Activated CD8-positive, alpha-beta memory T cell treated with anti-CD3 and anti-CD28 coated beads, Interleukin-2, amount 10 ng/mL, durations not matched to agents 7 days and 5 days (primary cell): ENCODE results near the gene GSDMA. TPM values are rescaled to one million over a fixed set of nuclear protein-coding genes. Genes with fewer than 3 reads are reported as not detected.
"Not testable (repeated sequence)": the region's sequence is repeated elsewhere in the genome, so short reads cannot be mapped to it uniquely, and the experiment has no call there.

Experiments used
- ATAC-seq: fragments of 150-1000 bp; cut with Tn5 transposase; one replicate; pipeline ENCODE4 v1.10.0; 2021; ENCODE audit warnings: moderate library complexity
- CTCF ChIA-PET: fragments of 350-600 bp; sonication (Branson Sonifier 250); formaldehyde crosslinking; loops from one replicate; lab custom pipeline; 2021; ENCODE audit warnings: antibody characterized with exemption; lab: Charles Lee
- DNase-seq: peaks from one replicate; pipeline ENCODE4 v3.0.0-alpha.2; 2020
- H3K27ac Mint-ChIP-seq: one replicate; pipeline ENCODE4 v1.8.0; 2021; ENCODE audit warnings: mild to moderate bottlenecking, mixed read lengths
- H3K27me3 Mint-ChIP-seq: one replicate; pipeline ENCODE4 v1.8.0; 2021; ENCODE audit warnings: mixed read lengths
- H3K36me3 Mint-ChIP-seq: one replicate; pipeline ENCODE4 v1.8.0; 2021; ENCODE audit warnings: mild to moderate bottlenecking, mixed read lengths
- H3K4me1 Mint-ChIP-seq: one replicate; pipeline ENCODE4 v1.8.0; 2021; ENCODE audit warnings: mixed read lengths
- H3K4me3 Mint-ChIP-seq: one replicate; pipeline ENCODE4 v1.8.0; 2021; ENCODE audit warnings: mild to moderate bottlenecking, moderate library complexity, mixed read lengths
- H3K9me3 Mint-ChIP-seq: one replicate; pipeline ENCODE4 v1.8.0; 2022; ENCODE audit warnings: low read depth, mixed read lengths
- total RNA-seq, 2 experiments: library from RNA; stranded (reverse); gene quantifications; one replicate each; pipeline ENCODE4 v1.2.3, GENCODE V29; 2021

Gene GSDMA
- total RNA-seq, 2 experiments from 2014 or later: not detected

- no peak overlapping the region for H3K27ac Mint-ChIP-seq
- ATAC-seq: no peak
- H3K4me3 Mint-ChIP-seq: no peak overlapping the region
- no peaks in the 10 kb centered on the region for H3K36me3 Mint-ChIP-seq
- CTCF ChIA-PET: interaction anchor here (0.7 to 3.1 kb wide), 6 partner anchors 10 to 82 kb away, joined by 3 to 13 read pairs (median 4); partner anchors contain the start of genes LRRC3C and ORMDL3
- peaks cover 19% of the 10 kb centered on the region for H3K4me1 Mint-ChIP-seq
- no peaks in the 10 kb centered on the region for H3K27me3 Mint-ChIP-seq
- DNase-seq: no peak
- H3K9me3 Mint-ChIP-seq: no peaks in the 10 kb centered on the region
Measured at GRCh38 chr17:39938140-39938869, 24.5 kb upstream of the GSDMA start.

GRCh38 chr17:39939106-39939505, 23.7 kb upstream of the GSDMA start:
- H3K4me3 Mint-ChIP-seq: no peak overlapping the region
- H3K9me3 Mint-ChIP-seq: no peaks in the 10 kb centered on the region
- DNase-seq (no peak), ATAC-seq (no peak)
- no peaks in the 10 kb centered on the region for H3K36me3 Mint-ChIP-seq
- peaks cover 19% of the 10 kb centered on the region for H3K4me1 Mint-ChIP-seq
- CTCF ChIA-PET: interaction anchor here (1.0 to 3.1 kb wide), 7 partner anchors 8 to 317 kb away, joined by 3 to 13 read pairs (median 3); partner anchors contain the start of genes LRRC3C, ORMDL3 and PSMD3
- no peaks in the 10 kb centered on the region for H3K27me3 Mint-ChIP-seq
- no peak overlapping the region for H3K27ac Mint-ChIP-seq

GRCh38 chr17:39939588-39940419, 23.0 kb upstream of the GSDMA start:
- ATAC-seq: peak; percentile 87
- peak; percentile 72 for DNase-seq
- Mint-ChIP-seq H3K27ac (peak overlapping the region; percentile 37), H3K36me3 (no peaks in the 10 kb centered on the region), H3K4me1 (peaks cover 19% of the 10 kb centered on the region), H3K4me3 (no peak overlapping the region), H3K27me3 (no peaks in the 10 kb centered on the region), H3K9me3 (no peaks in the 10 kb centered on the region)
- CTCF ChIA-PET: interaction anchor here (1.0 to 3.1 kb wide), 8 partner anchors 9 to 318 kb away, joined by 3 to 13 read pairs (median 3); partner anchors contain the start of genes LRRC3C, ORMDL3 and PSMD3

DNA sequence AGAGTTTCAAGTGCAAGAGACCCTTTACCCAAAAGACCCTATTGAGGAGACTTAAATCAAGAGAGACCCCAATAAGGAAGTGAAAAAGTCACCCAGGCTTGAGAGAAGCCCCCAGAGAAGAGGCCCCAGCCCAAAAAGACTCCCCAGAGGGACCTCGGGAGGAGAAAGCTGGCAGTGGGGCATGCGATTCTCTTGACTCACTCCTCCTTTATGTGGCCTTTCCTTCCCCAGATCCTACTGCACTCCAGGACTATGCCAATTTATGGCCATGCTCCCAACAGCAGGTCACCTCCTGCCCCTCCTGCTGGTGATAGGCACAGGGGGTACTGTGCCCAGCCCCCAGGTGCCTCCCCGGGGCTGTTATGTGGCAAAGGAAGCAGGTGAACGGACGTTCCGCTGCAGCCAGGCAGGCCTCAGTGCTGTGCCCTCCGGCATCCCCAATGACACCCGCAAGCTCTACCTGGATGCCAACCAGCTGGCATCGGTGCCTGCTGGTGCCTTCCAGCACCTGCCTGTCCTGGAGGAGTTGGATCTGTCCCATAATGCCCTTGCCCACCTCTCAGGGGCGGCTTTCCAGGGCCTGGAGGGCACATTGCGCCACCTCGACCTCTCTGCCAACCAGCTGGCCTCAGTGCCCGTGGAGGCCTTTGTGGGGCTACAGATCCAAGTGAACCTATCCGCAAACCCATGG, 19.0 kb upstream of the GSDMA start:
- Mint-ChIP-seq H3K4me1 (peaks cover 24% of the 10 kb centered on the region), H3K27ac (no peak overlapping the region), H3K36me3 (no peaks in the 10 kb centered on the region), H3K9me3 (no peaks in the 10 kb centered on the region), H3K4me3 (no peak overlapping the region), H3K27me3 (no peaks in the 10 kb centered on the region)
- CTCF ChIA-PET: no interaction called here
- no peak for DNase-seq
- no peak for ATAC-seq

GRCh38 chr17:39944393-39944711, 18.5 kb upstream of the GSDMA start:
- ATAC-seq (no peak), DNase-seq (no peak)
- Mint-ChIP-seq H3K27ac (no peak overlapping the region), H3K4me1 (peaks cover 21% of the 10 kb centered on the region), H3K36me3 (no peaks in the 10 kb centered on the region), H3K9me3 (no peaks in the 10 kb centered on the region), H3K27me3 (no peaks in the 10 kb centered on the region), H3K4me3 (no peak overlapping the region)
- CTCF ChIA-PET: no interaction called here

DNA sequence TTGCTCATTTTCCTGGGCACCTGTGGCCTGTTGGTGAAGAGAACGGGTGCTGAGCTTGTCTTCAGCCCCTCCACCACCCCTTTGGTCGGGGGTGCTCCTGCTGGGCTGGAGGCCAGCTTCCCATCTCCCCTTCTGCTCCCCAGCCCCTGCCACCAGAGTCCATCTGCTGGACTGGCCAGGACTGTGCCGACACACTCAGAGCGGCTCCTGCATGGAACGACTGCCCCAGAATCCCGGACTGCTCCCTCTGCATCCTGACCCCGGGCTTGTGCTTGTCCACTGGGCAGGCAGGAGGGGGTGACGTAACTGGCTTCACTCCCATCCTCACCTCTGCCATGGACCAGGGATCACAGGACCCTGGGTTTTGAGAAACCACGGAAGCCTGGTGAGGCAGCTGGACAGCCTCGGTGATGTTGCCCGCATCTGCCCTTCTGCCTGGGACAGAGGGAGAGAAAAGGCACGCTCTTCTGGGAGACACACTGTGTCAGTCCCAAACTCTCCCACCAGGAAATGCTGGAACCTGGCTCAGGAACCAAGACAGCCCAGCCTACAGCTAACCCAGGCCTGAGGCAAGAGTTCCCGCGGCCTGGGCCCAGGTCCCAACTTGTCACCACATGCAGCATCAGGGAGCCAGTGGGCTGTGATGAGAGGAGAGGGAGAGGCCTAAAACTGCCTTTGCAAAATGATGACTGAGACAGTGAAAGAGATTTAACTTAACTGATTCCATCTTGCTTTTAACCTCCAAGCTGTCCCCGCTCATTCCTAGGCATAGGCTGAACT, 16.1 kb upstream of the GSDMA start:
- no peak overlapping the region for H3K4me3 Mint-ChIP-seq
- no peak for ATAC-seq
- CTCF ChIA-PET: interaction anchor here (1.4 kb wide), 2 partner anchors 11 to 12 kb away, joined by 3 to 4 read pairs; no protein-coding TSS in a partner anchor

GRCh38 chr17:39948489-39948828, 14.3 kb upstream of the GSDMA start:
- H3K36me3 Mint-ChIP-seq, ATAC-seq, H3K9me3 Mint-ChIP-seq, DNase-seq, H3K4me3 Mint-ChIP-seq, CTCF ChIA-PET, H3K27ac Mint-ChIP-seq, H3K27me3 Mint-ChIP-seq: not testable (repeated sequence)
- H3K4me1 Mint-ChIP-seq: peaks cover 15% of the 10 kb centered on the region

More for the DNA sequence above, 16.1 kb upstream of the GSDMA start:
- Mint-ChIP-seq H3K27me3 (peaks cover 4% of the 10 kb centered on the region), H3K27ac (no peak overlapping the region), H3K36me3 (no peaks in the 10 kb centered on the region), H3K9me3 (no peaks in the 10 kb centered on the region), H3K4me1 (peaks cover 6% of the 10 kb centered on the region)
- DNase-seq: no peak

- ATAC-seq: no peak
- H3K36me3 Mint-ChIP-seq: no peaks in the 10 kb centered on the region
- H3K9me3 Mint-ChIP-seq: no peaks in the 10 kb centered on the region
- CTCF ChIA-PET: interaction anchor here (1.1 kb wide), 1 partner anchor 327 kb away, joined by 3 read pairs; no protein-coding TSS in a partner anchor
- no peak for DNase-seq
- H3K4me1 Mint-ChIP-seq: peaks cover 18% of the 10 kb centered on the region
- no peak overlapping the region for H3K27ac Mint-ChIP-seq
- peaks cover 10% of the 10 kb centered on the region for H3K27me3 Mint-ChIP-seq
- H3K4me3 Mint-ChIP-seq: no peak overlapping the region
Measured at GRCh38 chr17:39949028-39949427, 13.8 kb upstream of the GSDMA start.

- Mint-ChIP-seq H3K27ac (no peak overlapping the region), H3K9me3 (no peaks in the 10 kb centered on the region), H3K4me1 (peaks cover 18% of the 10 kb centered on the region), H3K36me3 (no peaks in the 10 kb centered on the region), H3K27me3 (peaks cover 10% of the 10 kb centered on the region), H3K4me3 (no peak overlapping the region)
- no peak for DNase-seq
- ATAC-seq: no peak
- CTCF ChIA-PET: no interaction called here
Measured at GRCh38 chr17:39950871-39951348, 11.9 kb upstream of the GSDMA start.

- peak; percentile 43 for DNase-seq
- no peak for ATAC-seq
- no peaks in the 10 kb centered on the region for H3K36me3 Mint-ChIP-seq
- H3K4me3 Mint-ChIP-seq: peak overlapping the region; percentile 49
- H3K9me3 Mint-ChIP-seq: no peaks in the 10 kb centered on the region
- H3K27me3 Mint-ChIP-seq: peaks cover 10% of the 10 kb centered on the region
- peak overlapping the region; percentile 43 for H3K27ac Mint-ChIP-seq
- CTCF ChIA-PET: no interaction called here
- H3K4me1 Mint-ChIP-seq: peaks cover 18% of the 10 kb centered on the region
Measured at GRCh38 chr17:39951924-39952679, 10.7 kb upstream of the GSDMA start.

GRCh38 chr17:39952680-39953470, 9.9 kb upstream of the GSDMA start:
- no peaks in the 10 kb centered on the region for H3K36me3 Mint-ChIP-seq
- H3K27me3 Mint-ChIP-seq: peaks cover 10% of the 10 kb centered on the region
- H3K27ac Mint-ChIP-seq: peak overlapping the region; percentile 82

More at GRCh38 chr17:39952680-39953470, 9.9 kb upstream of the GSDMA start:
- DNase-seq (peak; percentile 99), ATAC-seq (peak; percentile 86)
- CTCF ChIA-PET: interaction anchor here (1.4 to 2.5 kb wide), 3 partner anchors 26 to 331 kb away, joined by 5 to 9 read pairs (median 6); partner anchors contain the start of gene PSMD3
- Mint-ChIP-seq H3K4me1 (peaks cover 18% of the 10 kb centered on the region), H3K9me3 (no peaks in the 10 kb centered on the region), H3K4me3 (peak overlapping the region; percentile 76)
